NCI-H1436 (cell line): ENCODE data around the gene MAP3K20.
"Not testable (repeated sequence)": the region's sequence is repeated elsewhere in the genome, so short reads cannot be mapped to it uniquely, and the experiment has no call there.

ENCODE experiments used
- DNase-seq: peaks from one replicate; lab custom pipeline; 2025; lab: John Stamatoyannopoulos, UW

Gene MAP3K20

GRCh38 chr2:173161507-173161906 is 85.9 kb downstream of the MAP3K20 start:
- no peak for DNase-seq

DNA sequence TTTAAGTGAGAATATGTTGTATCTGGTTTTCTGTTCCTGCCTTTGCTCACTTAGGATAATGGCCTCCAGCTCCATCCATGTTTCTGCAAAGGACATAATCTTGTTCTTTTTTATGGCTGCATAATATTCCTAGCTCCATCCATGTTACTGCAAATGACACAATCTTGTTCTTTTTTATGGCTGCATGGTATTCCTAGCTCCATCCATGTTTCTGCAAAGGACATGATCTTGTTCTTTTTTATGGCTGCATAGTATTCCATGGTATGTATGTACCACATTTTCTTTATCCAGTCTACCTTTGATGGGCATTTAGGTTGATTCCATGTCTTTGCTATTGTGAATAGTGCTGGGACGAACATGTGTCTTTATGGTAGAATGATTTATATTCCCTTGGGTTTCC is 87.7 kb downstream of the MAP3K20 start:
- not testable (repeated sequence) for DNase-seq

- no peak for DNase-seq
Measured at GRCh38 chr2:173164396-173164795, 88.8 kb downstream of the MAP3K20 start.

DNA sequence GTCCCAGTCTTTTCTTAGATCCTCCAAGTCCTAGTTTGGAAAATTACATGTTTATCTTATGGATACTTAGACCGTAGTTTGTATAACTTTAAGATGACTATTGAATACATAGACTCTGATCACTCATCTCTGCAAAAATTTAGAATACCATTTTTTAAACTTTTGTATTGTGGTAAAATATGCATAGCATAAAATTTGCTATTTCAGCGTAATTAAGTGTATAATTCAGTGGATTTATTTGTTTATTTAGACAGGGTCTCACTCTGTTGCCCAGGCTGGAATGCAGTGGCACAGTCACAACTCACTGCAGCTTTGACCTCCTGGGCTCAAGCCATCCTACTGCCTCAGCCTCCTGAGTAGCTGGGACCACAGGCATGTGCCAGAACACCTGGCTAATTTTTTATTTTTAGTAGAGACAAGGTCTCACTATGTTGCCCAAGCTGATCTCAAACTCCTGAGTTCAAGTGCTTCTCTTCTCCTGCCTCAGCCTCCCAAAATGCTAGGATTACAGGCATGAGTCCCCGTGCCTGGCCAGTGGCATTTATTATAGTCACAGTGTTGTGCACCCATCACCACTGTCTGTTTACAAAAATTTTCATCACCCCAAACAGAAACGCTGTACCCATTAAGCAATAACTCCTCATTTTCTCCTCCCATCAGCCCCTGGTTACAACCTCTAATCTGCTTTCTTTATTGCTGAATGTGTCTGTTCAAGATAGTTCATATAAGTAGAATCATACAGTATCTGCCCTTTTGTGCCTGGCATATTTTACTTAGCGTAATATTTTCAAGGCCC is 90.0 kb downstream of the MAP3K20 start:
- no peak for DNase-seq

- DNase-seq = no peak
Measured at GRCh38 chr2:173171321-173171720, 95.7 kb downstream of the MAP3K20 start.

- no peak for DNase-seq
Measured at GRCh38 chr2:173171924-173172643, 96.4 kb downstream of the MAP3K20 start.

DNA sequence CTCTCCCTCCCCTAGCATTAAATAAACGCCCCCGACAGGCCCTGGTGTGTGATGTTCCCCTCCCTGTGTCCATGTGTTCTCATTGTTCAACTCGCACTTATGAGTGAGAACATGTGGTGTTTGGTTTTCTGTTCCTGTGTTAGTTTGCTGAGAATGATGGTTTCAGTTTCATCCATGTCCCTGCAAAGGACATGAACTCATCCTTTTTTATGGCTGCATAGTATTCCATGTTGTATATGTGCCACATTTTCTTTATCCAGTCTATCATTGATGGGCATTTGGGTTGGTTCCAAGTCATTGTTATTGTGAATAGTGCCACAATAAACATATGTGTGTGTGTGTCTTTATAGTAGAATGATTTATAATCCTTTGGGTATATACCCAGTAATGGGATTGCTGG is 98.7 kb downstream of the MAP3K20 start:
- not testable (repeated sequence) for DNase-seq

DNA sequence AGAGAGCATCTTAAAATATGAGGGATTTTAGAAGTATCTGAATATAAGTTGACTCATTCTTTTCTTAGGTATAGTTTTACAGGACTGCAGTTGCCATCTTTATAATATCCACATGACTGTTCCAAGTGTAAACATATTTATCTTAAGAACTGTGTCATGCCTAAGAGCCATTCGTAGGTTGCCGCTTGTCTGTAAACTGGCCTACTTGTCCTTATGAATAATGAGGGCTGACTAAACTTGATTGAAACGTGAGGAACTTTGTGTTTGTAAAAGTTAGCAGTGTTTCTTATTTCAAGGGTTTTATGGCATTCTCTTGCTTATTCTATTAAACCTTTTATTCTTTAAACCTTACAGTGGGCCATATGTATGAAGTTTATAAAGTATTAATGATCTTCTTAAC is 99.6 kb downstream of the MAP3K20 start:
- no peak for DNase-seq

DNA sequence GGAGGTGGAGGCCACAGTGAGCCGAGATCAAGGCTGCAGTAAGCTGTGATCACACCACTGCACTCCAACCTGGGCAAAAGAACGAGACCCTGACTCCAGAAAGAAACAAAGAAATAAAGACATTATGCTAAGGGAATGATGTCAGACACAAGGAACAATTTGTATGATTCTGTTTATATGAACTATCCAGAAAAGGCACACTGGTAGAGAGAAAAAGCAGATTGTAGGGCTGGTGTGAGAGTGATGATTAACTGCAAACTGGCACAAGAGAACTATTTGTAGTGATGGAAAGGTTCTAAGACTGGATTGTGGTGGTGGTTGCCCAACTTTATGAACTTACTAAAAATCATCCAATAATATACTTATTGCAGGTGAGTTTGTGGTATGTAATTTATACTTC is 106.3 kb downstream of the MAP3K20 start:
- DNase-seq = no peak

GRCh38 chr2:173184031-173185004 is 108.7 kb downstream of the MAP3K20 start:
- no peak for DNase-seq

DNA sequence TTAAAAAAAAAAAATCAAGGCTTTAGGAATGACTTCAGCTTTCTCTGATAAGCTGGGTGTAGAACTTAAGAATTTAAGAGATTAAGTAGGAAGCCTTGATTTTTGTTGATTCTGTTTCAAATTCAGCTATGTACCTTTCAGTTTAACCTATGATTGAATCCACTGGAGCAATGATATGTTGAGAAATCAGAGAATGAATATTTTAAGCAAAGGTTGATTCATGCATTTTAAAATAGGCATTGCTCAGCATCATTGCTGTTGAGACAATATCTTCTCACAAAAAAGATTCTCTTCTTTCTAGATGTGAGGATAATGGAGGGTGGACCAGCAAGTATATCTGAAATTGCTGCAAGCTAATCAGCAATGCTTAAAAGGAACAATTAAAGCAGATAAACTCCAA is 109.8 kb downstream of the MAP3K20 start:
- DNase-seq = no peak

- DNase-seq = no peak
Measured at GRCh38 chr2:173187941-173188788, 112.5 kb downstream of the MAP3K20 start.

GRCh38 chr2:173191601-173192000 is 116.0 kb downstream of the MAP3K20 start:
- DNase-seq = no peak

GRCh38 chr2:173192071-173192470 is 116.4 kb downstream of the MAP3K20 start:
- no peak for DNase-seq

- no peak for DNase-seq
Measured at GRCh38 chr2:173193925-173194324, 118.3 kb downstream of the MAP3K20 start.

- DNase-seq = no peak
Measured at GRCh38 chr2:173195100-173195499, 119.5 kb downstream of the MAP3K20 start.

GRCh38 chr2:173196080-173196479 is 120.4 kb downstream of the MAP3K20 start:
- no peak for DNase-seq

- no peak for DNase-seq
Measured at GRCh38 chr2:173196638-173197037, 121.0 kb downstream of the MAP3K20 start.

GRCh38 chr2:173198327-173198726 is 122.7 kb downstream of the MAP3K20 start:
- DNase-seq = no peak

- DNase-seq = no peak
Measured at GRCh38 chr2:173199294-173199693, 123.6 kb downstream of the MAP3K20 start.

- DNase-seq = no peak
Measured at GRCh38 chr2:173202570-173202969, 126.9 kb downstream of the MAP3K20 start.
